Measurements from ENCODE around the gene KCTD12. TPM values are rescaled to one million over a fixed set of nuclear protein-coding genes. Genes with fewer than 3 reads are reported as not detected.

Gene KCTD12
- 11.2 and 79.5 TPM in 2 replicates for total RNA-seq

DNA sequence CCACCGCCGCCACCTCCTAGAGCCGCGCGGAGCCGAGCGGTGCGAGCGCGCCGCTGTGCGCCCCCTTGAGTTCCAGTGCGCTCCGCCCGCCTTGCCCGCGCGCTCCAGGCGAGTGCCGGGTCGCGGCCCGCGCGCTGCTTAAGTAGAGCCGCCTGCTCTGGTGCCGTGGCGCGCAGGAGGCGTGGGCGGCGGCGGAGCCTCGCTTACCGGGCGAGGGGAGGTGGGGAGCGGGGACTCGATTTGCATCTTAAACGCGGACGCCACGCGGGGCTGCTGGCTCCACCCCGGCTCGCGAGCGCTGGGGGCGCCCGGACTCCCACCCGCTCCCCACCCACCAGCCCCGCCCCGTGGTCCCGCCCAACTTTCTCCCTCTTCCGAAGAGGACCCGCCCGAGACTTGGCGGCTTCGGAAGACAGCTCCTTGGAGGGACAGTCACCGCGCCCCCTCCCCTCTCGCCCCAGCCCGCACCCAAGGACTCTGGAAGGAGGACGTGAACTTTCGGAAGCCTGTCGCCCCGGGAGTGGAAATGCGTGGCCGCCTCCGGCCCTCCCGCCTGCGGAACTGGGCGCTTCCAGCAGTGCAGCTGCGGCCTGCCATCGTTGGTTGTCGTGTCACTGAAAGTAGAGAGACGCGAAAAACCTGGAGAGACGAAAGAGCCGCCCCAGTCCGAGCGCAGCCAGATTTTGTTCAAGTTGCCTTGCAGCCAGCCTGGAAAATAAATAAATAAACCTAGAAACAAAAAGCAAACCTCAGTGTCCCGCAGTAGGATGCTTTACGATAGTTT lies at the start of gene KCTD12:
Gene KCTD12 (minus strand): TSS at position 114 of the 784 bp plus-strand sequence. CDS start 257 bp downstream, outside the sequence.

Other genes starting within 250 kb of the KCTD12 start
- gene ACOD1, start 62.1 kb upstream of the KCTD12 start, total RNA-seq = not detected in 2 replicates
- gene CLN5, start 105.7 kb upstream of the KCTD12 start, total RNA-seq = 24.5 and 27.8 TPM in 2 replicates
- 38.3 and 69.7 TPM in 2 replicates for gene FBXL3, start 140.8 kb upstream of the KCTD12 start, total RNA-seq

Data from placental pericyte (primary cell).